MG63 (cell line): ENCODE results near the gene TNRC6C. TPM values are rescaled to one million over a fixed set of nuclear protein-coding genes. Genes with fewer than 3 reads are reported as not detected.
"Not testable (repeated sequence)": the region's sequence is repeated elsewhere in the genome, so short reads cannot be mapped to it uniquely, and the experiment has no call there.

ENCODE experiments used
- DNase-seq: peaks from one replicate; pipeline ENCODE4 v3.0.0-alpha.2; 2020
- H3K27me3 ChIP-seq: fragments of 250-450 bp; sonication (Bioruptor Pico); 2 replicates; pipeline ENCODE4 v1.5.1; 2020; ENCODE audit warnings: mild to moderate bottlenecking, moderate library complexity
- H3K36me3 ChIP-seq: fragments of 250-450 bp; sonication (Bioruptor Pico); 2 replicates; pipeline ENCODE4 v1.5.1; 2020; ENCODE audit warnings: mild to moderate bottlenecking, moderate library complexity
- H3K4me3 ChIP-seq: fragments of 250-450 bp; sonication (Bioruptor Pico); 2 replicates; pipeline ENCODE4 v1.5.1; 2020; ENCODE audit warnings: mild to moderate bottlenecking, moderate library complexity
- H3K9me3 ChIP-seq: fragments of 250-450 bp; sonication (Bioruptor Pico); 2 replicates; pipeline ENCODE4 v1.5.1; 2020; ENCODE audit warnings: mild to moderate bottlenecking, moderate library complexity
- total RNA-seq: library from RNA; depleted of rRNA; stranded (reverse); fragments of >200 nt; shearing (Covaris generic); gene quantifications from 2 replicates; pipeline ENCODE4 v1.2.3, GENCODE V29; 2014; ENCODE audit warnings: low replicate concordance

Gene TNRC6C
- total RNA-seq, 1 experiment from 2014 or later, result 3.2 TPM

DNA sequence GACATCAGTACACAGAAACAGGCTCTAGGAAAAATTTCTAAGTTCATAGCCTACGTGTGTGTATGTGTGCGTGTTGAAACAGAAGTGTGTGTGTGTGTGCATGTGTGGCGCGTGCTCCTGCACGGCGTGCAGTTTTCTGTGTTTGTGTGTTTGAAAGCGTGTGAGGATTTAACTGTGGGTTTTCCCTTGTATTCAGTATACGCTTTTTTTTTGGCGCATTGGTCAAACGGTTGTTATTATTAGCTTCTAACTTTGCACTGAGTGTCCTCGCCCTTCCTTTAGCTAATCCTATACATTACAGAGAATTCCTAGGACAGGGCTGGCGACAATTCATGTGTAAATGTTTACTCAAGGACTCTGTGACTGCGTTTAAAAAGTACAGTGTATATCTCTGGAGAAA lies 147.0 kb downstream of the TNRC6C start:
- H3K36me3 ChIP-seq, result no peaks in the 10 kb centered on the region
- no peak for DNase-seq
- no peaks in the 10 kb centered on the region for H3K27me3 ChIP-seq
- no peaks in the 10 kb centered on the region for H3K9me3 ChIP-seq
- no peak overlapping the region for H3K4me3 ChIP-seq

DNA sequence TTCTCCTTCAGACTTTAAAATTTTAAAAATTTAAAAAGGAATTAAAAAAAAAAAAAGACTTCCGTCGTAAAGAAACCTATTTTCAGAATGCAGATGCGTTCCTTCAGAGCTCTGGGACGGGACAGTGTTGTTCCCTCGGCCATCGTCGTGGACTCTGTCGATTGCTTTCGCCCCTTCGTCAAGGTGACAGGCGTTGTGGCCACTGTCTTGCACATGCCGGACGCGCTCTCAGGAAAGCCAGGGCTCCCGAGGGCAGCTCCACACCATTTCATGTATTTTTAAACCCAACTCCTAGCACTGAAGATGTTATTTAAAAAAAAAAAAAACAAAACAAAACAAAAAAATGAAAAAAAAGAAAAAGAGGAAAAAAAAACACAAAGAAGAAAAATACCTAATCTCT lies 147.7 kb downstream of the TNRC6C start:
- no peak for DNase-seq
- Histone ChIP-seq H3K36me3 (no peaks in the 10 kb centered on the region), H3K27me3 (no peaks in the 10 kb centered on the region), H3K4me3 (no peak overlapping the region), H3K9me3 (no peaks in the 10 kb centered on the region)

DNA sequence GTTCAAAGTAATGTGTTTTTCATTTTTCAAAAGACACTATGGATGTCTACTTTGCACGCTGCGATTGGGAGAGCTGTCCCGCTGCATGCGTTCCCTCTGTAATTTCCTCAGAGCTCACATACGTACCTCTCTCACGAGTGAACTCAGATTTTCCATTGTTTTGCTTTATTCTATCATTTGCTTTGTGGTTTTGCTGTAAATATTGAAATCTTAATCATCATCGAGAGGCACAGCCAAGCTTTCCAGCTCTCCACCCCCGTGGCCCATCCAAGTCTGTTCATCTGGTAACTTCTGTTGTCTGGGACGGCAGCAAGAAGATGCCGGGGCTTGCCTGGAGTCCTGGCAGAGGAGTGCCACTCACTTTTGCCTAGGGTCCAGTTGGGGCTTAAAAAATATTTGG lies 149.0 kb downstream of the TNRC6C start:
- H3K9me3 ChIP-seq, result no peaks in the 10 kb centered on the region
- DNase-seq, result no peak
- no peaks in the 10 kb centered on the region for H3K27me3 ChIP-seq
- H3K4me3 ChIP-seq, result no peak overlapping the region
- no peaks in the 10 kb centered on the region for H3K36me3 ChIP-seq

DNA sequence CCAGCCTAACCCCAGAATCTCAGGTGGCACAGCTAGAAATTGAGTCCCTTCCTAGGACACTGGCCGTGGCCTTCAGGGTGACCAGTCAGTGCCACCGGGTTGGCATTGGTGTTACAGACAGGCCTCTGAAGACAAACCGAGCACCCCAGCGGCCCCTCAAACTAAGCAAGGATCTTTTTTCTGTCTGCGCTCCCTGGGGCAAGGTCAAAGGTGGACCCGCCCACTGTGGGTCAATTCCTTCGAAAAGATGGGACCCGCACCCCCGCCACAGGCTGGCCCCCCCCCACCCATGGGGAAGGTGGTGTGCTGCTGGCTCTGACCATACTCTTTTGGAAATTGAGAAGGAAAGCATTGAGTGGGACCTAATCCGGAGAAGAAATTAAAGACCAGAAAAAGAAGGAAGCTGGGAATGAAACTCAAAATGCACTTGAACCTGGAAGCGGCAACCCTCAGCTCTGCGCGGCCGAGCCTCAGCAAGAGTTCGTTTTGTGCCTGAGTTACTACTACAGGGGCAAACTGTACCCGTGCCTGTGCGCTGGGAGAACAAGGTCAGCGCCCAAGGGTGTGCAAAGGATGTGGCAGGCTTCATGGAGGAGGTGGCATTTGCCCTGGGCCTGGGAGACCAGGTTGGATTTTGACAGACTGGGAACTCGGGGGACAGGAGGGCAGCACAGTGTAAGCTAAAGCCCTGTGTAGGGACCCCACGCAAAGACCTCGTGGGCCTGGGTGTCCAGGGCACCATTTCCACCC lies 149.6 kb downstream of the TNRC6C start:
- H3K36me3 ChIP-seq, result no peaks in the 10 kb centered on the region
- H3K4me3 ChIP-seq, result no peak overlapping the region
- H3K9me3 ChIP-seq, result no peaks in the 10 kb centered on the region
- no peak for DNase-seq
- no peaks in the 10 kb centered on the region for H3K27me3 ChIP-seq

DNA sequence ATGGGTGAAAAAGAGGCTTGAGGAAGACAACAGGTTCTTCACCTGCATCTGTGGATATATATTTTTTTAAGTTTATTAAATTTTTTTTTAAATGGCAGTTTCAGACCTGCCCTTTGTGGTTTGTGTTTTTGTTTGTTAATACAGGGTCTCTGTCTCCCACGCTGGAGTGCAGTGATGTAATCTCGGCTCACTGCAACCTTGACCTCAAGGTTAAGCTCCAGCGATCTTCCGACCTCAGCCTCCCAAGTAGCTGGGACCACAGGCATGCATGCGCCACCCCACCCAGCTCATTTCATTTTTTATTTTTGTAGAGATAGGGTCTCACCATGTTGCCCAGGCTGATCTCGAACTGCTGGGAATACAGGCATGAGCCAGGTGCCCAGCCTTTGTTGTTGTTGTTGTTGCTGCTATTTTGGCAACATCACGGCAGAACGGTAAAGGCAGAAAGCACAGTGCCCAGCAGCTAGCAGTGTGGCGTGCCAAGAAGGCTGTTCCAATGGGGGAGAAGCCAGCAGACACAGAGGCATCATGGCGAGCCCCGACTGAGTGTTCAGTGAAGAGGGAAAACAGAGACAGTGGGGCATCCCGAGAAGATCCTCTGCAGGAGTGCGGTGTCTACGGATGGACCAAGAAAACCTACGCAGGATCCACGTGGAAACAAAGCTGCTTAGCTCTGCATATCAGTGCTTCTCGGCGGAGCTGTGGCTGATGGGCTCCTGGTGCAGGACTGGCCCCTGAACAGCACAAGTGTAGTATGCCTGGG lies 150.4 kb downstream of the TNRC6C start:
- no peaks in the 10 kb centered on the region for H3K27me3 ChIP-seq
- H3K9me3 ChIP-seq, result no peaks in the 10 kb centered on the region
- no peak overlapping the region for H3K4me3 ChIP-seq
- DNase-seq, result no peak
- no peaks in the 10 kb centered on the region for H3K36me3 ChIP-seq

DNA sequence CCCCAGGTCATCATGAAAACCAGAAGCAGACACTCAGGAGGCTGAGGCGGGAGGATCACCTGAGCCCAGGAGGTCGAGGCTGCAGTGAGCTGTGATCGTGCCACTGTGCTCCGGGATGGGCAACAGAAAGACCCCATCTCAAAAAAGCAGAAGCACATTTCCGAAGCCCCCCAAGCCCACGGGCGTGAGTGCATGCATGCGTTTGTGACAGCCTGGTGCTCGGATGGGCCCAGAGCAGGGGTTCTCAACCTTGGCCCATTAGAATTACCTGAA lies 150.9 kb downstream of the TNRC6C start:
- no peak for DNase-seq
- Histone ChIP-seq H3K4me3 (no peak overlapping the region), H3K27me3 (no peaks in the 10 kb centered on the region), H3K9me3 (no peaks in the 10 kb centered on the region), H3K36me3 (no peaks in the 10 kb centered on the region)

DNA sequence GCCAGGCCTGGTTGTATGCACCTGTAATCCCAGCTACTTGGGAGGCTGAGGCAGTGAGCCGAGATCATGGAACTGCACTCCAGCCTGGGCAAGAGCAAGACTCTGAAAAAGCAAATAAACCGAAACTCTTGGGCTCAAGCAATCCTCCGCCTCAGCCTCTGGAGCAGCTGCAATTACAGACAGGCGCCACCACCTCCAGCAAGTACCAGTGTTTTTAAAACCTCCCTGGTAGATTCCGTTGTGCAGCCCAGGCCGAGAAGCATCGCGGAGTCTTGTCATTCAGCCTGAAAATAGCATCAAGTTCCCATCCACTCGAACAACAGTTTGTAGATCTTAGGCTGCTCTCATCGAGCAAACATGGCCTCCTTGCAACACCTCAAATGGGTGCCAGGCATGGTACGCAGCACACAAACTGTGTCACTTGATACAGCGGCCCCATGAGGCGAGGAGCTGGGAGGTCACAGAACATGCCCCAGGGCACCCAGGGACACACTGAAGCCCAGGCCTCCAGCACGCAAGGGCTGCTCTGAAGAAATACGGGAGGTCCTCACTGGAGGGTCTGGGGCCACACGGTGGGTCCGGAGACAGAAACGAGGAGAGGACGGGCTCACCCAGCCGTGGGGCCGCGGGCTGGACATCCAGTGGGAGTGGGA lies 152.0 kb downstream of the TNRC6C start:
- no peaks in the 10 kb centered on the region for H3K36me3 ChIP-seq
- no peak overlapping the region for H3K4me3 ChIP-seq
- no peak for DNase-seq
- H3K9me3 ChIP-seq, result no peaks in the 10 kb centered on the region
- H3K27me3 ChIP-seq, result no peaks in the 10 kb centered on the region

DNA sequence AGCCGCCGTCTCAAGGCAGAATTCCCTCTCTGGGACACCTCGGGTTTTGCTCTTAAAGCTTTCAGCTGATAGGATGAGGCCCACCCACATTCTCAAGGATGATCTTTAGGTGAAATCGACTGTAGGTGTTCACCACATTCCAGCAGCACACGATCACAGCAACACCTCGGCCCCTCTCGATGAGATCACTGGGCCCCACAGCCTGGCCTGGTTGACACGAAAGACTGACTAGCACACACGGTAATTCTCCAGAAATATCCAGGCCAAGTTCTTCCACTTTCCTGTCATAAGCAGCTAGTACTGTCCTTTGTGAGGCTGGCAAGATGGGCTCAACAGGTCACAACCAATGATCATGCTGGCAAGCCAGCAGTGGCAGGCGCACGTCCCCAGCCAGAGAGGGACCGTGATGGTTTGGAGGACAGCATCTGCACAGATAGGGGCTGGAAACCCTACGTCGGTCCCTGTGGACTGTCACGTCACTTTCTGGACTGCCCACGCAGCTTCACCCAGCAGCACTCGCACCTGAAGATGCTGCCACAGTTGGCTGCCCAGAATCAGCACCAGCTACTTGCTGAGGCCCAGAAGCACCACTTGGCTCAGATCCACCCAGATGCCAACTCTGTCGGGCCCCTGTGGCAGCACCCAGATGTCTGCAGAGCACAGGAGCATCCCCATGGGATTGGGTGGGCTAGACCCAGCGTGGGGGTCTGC lies 152.7 kb downstream of the TNRC6C start:
- H3K36me3 ChIP-seq, result no peaks in the 10 kb centered on the region
- H3K4me3 ChIP-seq, result no peak overlapping the region
- H3K9me3 ChIP-seq, result no peaks in the 10 kb centered on the region
- DNase-seq, result no peak
- H3K27me3 ChIP-seq, result no peaks in the 10 kb centered on the region

DNA sequence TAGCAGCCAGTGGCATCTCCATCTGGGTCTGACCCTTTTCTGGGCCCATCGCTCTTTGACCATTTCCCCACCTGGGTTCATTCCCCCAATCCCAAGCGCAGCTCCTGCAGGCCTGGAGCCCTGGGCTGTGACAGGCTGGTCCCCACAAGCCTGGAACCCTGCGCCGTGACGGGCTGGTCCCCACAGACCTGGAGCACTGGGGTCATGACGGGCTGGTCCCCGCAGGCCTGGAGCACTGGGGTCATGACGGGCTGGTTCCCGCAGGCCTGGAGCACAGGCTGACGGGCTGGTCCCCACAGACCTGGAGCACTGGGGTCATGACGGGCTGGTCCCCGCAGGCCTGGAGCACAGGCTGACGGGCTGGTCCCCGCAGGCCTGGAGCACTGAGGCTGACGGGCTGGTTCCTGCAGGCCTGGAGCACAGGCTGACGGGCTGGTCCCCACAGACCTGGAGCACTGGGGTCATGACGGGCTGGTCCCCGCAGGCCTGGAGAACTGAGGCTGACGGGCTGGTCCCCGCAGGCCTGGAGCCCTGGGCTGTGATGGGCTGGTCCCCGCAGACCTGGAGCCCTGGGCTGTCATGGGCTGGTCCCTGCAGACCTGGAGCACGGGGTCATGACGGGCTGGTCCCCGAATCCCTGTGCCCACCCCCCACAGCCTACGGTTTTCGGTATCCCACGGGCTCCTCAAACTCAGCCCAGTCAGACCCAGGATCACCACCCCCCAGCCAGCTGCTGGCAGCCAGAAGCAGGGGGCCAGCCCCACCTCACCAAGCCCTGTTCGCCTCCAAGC lies 153.4 kb downstream of the TNRC6C start:
- DNase-seq, result no peak
- Histone ChIP-seq H3K9me3 (no peaks in the 10 kb centered on the region), H3K27me3 (no peaks in the 10 kb centered on the region), H3K36me3 (no peaks in the 10 kb centered on the region), H3K4me3 (no peak overlapping the region)

DNA sequence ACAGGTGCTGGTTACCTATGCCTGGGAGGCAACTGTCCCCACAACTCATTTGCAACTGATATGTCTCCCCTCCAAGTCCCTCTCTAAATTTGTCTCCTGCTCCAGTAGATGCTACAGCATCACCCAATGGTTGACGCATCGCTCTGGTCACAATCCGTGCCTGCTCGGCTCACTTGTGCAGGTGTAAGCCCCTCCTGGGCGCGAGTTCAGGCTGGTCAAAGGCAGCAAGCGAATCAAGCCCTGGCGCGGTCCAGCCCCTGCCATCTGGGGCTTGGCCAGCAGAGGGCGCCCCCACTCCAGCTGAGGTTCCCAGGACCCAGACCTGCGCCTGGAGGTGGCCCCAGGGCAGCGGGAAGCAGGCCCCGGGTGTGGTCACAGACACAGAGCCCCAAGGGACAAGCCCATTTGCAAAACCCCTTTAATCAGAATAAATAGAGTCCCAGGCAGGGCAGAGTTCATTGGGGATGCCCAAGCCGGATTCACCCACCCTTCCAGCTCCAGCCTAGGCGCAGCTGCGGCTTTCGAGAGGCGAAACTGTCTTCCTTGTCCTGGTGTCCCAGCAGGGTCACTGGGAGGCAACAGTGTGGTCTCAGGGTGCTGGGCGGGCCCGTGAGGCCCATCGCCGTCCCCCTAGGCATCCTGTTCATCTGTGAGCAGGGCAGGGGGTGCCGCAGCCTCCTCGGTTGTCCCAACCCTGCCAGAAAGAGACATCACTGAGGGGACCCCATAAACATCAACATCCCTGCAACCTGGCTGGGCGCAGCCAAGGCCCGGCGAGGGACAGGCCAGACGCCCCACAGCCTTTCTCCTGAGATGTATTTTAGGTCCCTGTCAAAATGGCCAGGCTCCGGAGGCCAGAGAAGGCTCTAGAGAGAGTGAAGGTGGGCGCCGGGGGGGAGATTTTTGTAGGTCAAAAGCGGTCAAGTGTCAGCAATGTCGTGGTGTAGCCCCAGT lies 154.3 kb downstream of the TNRC6C start:
- no peaks in the 10 kb centered on the region for H3K36me3 ChIP-seq
- H3K9me3 ChIP-seq, result no peaks in the 10 kb centered on the region
- DNase-seq, result peak; percentile 63
- no peaks in the 10 kb centered on the region for H3K27me3 ChIP-seq
- H3K4me3 ChIP-seq, result no peak overlapping the region

DNA sequence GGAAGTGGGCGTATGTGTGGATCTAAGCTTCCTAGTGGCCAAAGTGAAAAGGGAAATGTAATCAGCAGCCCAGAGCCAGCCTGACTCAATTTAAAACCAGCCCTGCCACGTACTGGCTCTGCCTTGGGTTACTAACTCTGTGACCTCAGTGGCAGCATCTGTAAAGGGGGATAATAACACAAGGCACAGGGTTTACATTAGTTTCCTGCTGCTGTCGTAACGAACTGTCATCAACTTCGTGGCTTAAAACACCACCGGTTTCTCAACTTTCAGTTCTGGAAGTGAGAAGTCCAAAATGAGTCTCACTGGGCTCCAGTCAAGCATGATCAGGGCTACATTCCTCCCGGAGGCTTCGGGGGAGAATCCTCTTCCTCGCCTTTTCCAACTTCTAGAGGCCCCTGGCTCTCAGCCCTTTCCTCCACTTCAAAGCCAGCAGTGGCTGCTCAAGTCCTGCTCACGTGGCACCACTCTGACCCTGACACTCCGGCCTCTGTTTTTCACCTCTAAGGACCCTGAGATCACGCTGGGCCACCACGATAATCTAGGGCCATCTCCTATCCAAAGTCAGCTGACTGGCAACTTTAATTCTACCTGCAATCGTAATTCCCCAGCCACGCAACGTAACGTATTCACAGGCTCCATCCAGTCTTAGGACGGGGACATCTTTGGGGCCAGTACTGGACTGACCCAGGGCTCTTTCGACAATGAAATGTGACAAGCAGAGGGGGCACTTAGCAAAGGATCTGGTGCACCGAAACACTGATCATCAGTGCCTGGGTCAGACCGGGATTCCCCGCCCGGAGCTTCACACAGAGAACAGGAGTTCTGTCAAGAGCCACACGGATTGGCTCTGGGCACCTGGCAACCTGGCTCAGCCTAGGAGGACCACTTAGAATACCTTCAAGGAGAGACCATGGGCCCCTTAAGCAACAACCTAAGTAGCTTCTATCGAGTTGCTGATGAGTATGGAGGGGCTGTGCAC lies 155.6 kb downstream of the TNRC6C start:
- H3K27me3 ChIP-seq, result no peaks in the 10 kb centered on the region
- no peak overlapping the region for H3K4me3 ChIP-seq
- no peaks in the 10 kb centered on the region for H3K36me3 ChIP-seq
- no peak for DNase-seq
- no peaks in the 10 kb centered on the region for H3K9me3 ChIP-seq

DNA sequence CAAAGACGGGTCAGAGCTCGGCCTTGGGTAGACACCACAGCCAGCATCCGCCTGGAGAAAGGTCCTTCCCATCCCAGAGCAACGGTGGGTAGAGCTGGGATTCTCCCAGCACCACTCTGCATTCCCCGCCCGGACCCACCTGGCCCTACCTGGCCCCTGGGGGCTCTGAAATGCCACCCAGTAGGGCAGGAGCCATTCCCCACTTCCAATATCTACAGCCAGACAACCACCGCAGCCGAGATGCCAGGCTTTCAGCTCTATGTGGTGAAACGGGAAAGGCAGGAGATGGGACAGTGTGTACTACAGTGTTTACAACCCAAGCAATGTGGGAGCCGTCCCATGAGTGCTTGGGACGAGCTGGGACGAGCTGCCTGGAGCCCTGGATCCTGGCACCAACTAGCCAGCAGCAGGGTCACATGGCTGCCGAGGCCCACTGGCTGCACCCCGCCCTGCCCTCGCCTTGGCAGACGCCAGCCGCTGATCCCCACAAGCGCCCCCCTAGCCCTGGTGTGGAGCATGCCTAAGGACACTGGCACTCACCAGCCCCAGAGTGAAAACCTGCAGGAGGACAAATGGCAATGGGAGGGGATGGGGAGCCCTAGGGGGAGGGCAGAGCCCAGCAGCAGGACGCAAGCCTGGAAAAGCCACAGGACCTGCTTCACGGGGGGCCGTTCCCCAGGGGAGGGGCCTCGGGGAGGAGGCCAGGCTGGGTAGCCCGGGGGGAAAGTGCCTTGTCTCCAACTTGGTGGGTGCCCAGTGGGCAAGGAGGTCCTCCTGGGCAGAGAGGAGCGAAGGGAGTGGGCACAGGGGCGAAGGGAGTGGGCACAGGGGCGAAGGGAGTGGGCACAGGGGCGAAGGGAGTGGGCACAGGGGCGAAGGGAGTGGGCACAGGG lies 156.6 kb downstream of the TNRC6C start:
- no peaks in the 10 kb centered on the region for H3K9me3 ChIP-seq
- H3K27me3 ChIP-seq, result no peaks in the 10 kb centered on the region
- H3K4me3 ChIP-seq, result no peak overlapping the region
- DNase-seq, result no peak
- no peaks in the 10 kb centered on the region for H3K36me3 ChIP-seq

DNA sequence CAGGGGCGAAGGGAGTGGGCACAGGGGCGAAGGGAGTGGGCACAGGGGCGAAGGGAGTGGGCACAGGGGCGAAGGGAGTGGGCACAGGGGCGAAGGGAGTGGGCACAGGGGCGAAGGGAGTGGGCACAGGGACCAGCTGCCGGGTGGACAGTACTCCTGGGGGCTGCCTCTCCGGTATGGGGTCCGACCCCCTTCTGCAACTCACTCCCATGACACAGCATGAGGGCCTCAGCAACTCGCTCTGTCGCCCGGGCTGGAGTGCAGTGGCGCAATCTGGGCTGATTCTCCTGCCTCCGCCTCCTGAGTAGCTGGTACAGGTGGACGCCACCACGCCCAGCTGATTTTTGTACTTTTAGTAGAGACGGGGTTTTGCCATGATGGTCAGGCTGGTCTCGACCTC lies 157.3 kb downstream of the TNRC6C start:
- DNase-seq, result not testable (repeated sequence)

DNA sequence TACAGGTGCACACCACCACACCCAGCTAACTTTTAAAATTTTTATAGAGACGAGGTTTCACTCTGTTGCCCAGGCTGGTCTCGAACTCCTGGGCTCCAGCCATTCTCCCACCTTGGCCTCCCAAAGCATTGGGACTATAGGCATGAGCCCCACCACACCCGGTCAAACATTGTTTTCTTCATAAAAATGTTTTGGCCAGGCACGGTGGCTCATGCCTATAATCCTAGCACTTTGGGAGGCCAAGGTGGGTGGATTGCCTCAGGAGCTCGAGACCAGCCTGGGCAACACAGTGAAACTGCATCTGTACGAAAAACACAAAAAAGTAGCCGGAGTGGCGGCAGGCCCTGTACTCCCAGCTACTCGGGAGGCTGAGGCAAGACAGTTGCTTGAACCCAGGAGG lies 157.9 kb downstream of the TNRC6C start:
- Histone ChIP-seq H3K36me3 (no peaks in the 10 kb centered on the region), H3K9me3 (no peaks in the 10 kb centered on the region), H3K4me3 (no peak overlapping the region), H3K27me3 (no peaks in the 10 kb centered on the region)
- DNase-seq, result no peak

More for the DNA sequence above, 157.3 kb downstream of the TNRC6C start:
- not testable (repeated sequence) for H3K36me3 ChIP-seq, H3K4me3 ChIP-seq, H3K27me3 ChIP-seq, H3K9me3 ChIP-seq
